ENCODE data around the gene SMTN.
"Not testable (repeated sequence)": the region's sequence is repeated elsewhere in the genome, so short reads cannot be mapped to it uniquely, and the experiment has no call there.

SMTN gene

GRCh38 chr22:31056986-31057599 lies 24.0 kb upstream of the SMTN start:
- no peak for DNase-seq (ENCODE audit: low read depth)
- TF ChIP-seq CTCF (IDR thresholded peaks at IDR 0.05; ENCODE audit: low read depth, low read length, missing control alignments): no peak
- no peak overlapping the region for H3K4me3 ChIP-seq (ENCODE audit: low read depth, low read length)

- not testable (repeated sequence) for DNase-seq (ENCODE audit: low read depth); H3K4me3 ChIP-seq (ENCODE audit: low read depth, low read length)
Observed at GRCh38 chr22:31059663-31060062, 21.5 kb upstream of the SMTN start.

GRCh38 chr22:31062566-31063230 lies 18.4 kb upstream of the SMTN start:
- DNase-seq (ENCODE audit: low read depth): no peak
- no peak overlapping the region for H3K4me3 ChIP-seq (ENCODE audit: low read depth, low read length)
- TF ChIP-seq CTCF (IDR thresholded peaks at IDR 0.05; ENCODE audit: low read depth, low read length, missing control alignments): no peak

GRCh38 chr22:31064369-31064768 lies 16.7 kb upstream of the SMTN start:
- no peak for DNase-seq (ENCODE audit: low read depth)
- H3K4me3 ChIP-seq (ENCODE audit: low read depth, low read length): no peak overlapping the region; the same call in 1 of the 2 replicates
- no peak for TF ChIP-seq CTCF (IDR thresholded peaks at IDR 0.05; ENCODE audit: low read depth, low read length, missing control alignments)

GRCh38 chr22:31068970-31069369 lies 12.1 kb upstream of the SMTN start:
- no peak for TF ChIP-seq CTCF (IDR thresholded peaks at IDR 0.05; ENCODE audit: low read depth, low read length, missing control alignments)

GRCh38 chr22:31069691-31070314 lies 11.3 kb upstream of the SMTN start:
- not testable (repeated sequence) for H3K4me3 ChIP-seq (ENCODE audit: low read depth, low read length); DNase-seq (ENCODE audit: low read depth)

More at GRCh38 chr22:31068970-31069369, 12.1 kb upstream of the SMTN start:
- H3K4me3 ChIP-seq (ENCODE audit: low read depth, low read length): no peak overlapping the region
- DNase-seq (ENCODE audit: low read depth): no peak

GRCh38 chr22:31073125-31073524 lies 8.0 kb upstream of the SMTN start:
- not testable (repeated sequence) for H3K4me3 ChIP-seq (ENCODE audit: low read depth, low read length); DNase-seq (ENCODE audit: low read depth)

- not testable (repeated sequence) for DNase-seq (ENCODE audit: low read depth); H3K4me3 ChIP-seq (ENCODE audit: low read depth, low read length)
Observed at GRCh38 chr22:31073545-31074145, 7.5 kb upstream of the SMTN start.

GRCh38 chr22:31075961-31076360 lies 5.2 kb upstream of the SMTN start:
- DNase-seq (ENCODE audit: low read depth): no peak
- TF ChIP-seq CTCF (IDR thresholded peaks at IDR 0.05; ENCODE audit: low read depth, low read length, missing control alignments): no peak
- no peak overlapping the region for H3K4me3 ChIP-seq (ENCODE audit: low read depth, low read length)
